Measurements from ENCODE around the gene TPT1. TPM values are rescaled to one million over a fixed set of nuclear protein-coding genes. Genes with fewer than 3 reads are reported as not detected.

TPT1 gene
- total and polyA plus RNA-seq, 9 of the 15 experiments (the other 6 are each of a cell fraction or from before 2014, with no cell fraction given): 602 to 2,508 (median 1,784) TPM

GRCh38 chr13:45316338-45316737 lies 24.6 kb downstream of the TPT1 start:
- ChIA-PET CTCF (ENCODE audit: low intra/inter-chr PET ratio) (no interaction called here), POLR2A (interaction anchor here (1.0 kb wide), 1 partner anchor 15 kb away, joined by 4 read pairs; no protein-coding TSS in a partner anchor)
- Histone ChIP-seq H3K4me3 (no peak overlapping the region), H2AFZ (ENCODE audit: low read depth, low read length) (no peak overlapping the region), H3K4me1 (replicated peaks in 1 of 2; ENCODE audit: control insufficient read depth in 2 of 2, insufficient read depth in 2 of 2, low read length in 2 of 2) (peaks cover 0 to 5% of the 10 kb centered on the region in 2 experiments; a peak in 2 of 5 replicates), H3K9ac (ENCODE audit: insufficient read depth in 1 of 2, low read depth in 2 of 2, low read length in 2 of 2) (no peak overlapping the region), H3K9me1 (ENCODE audit: control insufficient read depth, insufficient read depth, low read length) (no peaks in the 10 kb centered on the region), H3K27ac (ENCODE audit: extremely low read depth, low read depth, low read length) (no peak overlapping the region), H3K4me2 (ENCODE audit: insufficient read depth, low read length) (no peak overlapping the region), H3K79me2 (ENCODE audit: control insufficient read depth, insufficient read depth, low read length) (no peaks in the 10 kb centered on the region), H3K27me3 (ENCODE audit: control insufficient read depth in 2 of 2, insufficient read depth in 2 of 2, low read length in 2 of 2) (no peaks in the 10 kb centered on the region), H3K9me3 (replicated peaks; ENCODE audit: control insufficient read depth, insufficient read depth, low read depth, low read length) (no peaks in the 10 kb centered on the region), H3K36me3 (ENCODE audit: control insufficient read depth, insufficient read depth, low read length) (no peaks in the 10 kb centered on the region), H4K20me1 (replicated peaks; ENCODE audit: control insufficient read depth, insufficient read depth, low read length) (no peaks in the 10 kb centered on the region)
- in situ Hi-C loops (cut with MboI): no loop called here
- 49% methylated on average over 4 of the region's 6 CpGs for WGBS (ENCODE audit: insufficient coverage, low coverage, missing lambda C conversion rate)
- intact Hi-C loops (cut with micrococcal nuclease): no loop called here
- BruUV-seq (replicated peaks): no TSS peak
- ATAC-seq (no peak), DNase-seq (ENCODE audit: extremely low read depth in 1 of 4, low spot score in 3 of 4) (no peak), FAIRE-seq (no peak)
- TF ChIP-seq E2F5 (CRISPR knock-in tag; IDR thresholded peaks at IDR 0.05) (no peak), PHTF2 (CRISPR knock-in tag; IDR thresholded peaks at IDR 0.05) (no peak), PRPF4 (IDR thresholded peaks at IDR 0.05; ENCODE audit: insufficient read depth, low read depth, low read length, poor library complexity, severe bottlenecking) (no peak), LARP7 (IDR thresholded peaks at IDR 0.05) (no peak), ZNF184 (CRISPR knock-in tag; IDR thresholded peaks at IDR 0.05) (no peak), FOXJ3 (CRISPR knock-in tag; IDR thresholded peaks at IDR 0.05) (no peak), NR2C2 (CRISPR knock-in tag; IDR thresholded peaks at IDR 0.05) (no peak), NR2C2 (tag; IDR thresholded peaks at IDR 0.05) (no peak), ARHGAP35 (IDR thresholded peaks at IDR 0.05; ENCODE audit: partially characterized antibody) (no peak)
